CD4-positive, alpha-beta T cell treated with Interleukin-1 beta for 1 hour (primary cell): ENCODE results near the gene STAG1.
"Not testable (repeated sequence)": the region's sequence is repeated elsewhere in the genome, so short reads cannot be mapped to it uniquely, and the experiment has no call there.

Experiments
- DNase-seq, 2 donors: peaks; one replicate each; pipeline ENCODE4 v3.0.0-alpha.2; 2020 to 2022

Gene STAG1

GRCh38 chr3:136741063-136741462, 11.1 kb downstream of the STAG1 start:
- DNase-seq: no peak

GRCh38 chr3:136740351-136740958, 11.7 kb downstream of the STAG1 start:
- DNase-seq: no peak

DNA sequence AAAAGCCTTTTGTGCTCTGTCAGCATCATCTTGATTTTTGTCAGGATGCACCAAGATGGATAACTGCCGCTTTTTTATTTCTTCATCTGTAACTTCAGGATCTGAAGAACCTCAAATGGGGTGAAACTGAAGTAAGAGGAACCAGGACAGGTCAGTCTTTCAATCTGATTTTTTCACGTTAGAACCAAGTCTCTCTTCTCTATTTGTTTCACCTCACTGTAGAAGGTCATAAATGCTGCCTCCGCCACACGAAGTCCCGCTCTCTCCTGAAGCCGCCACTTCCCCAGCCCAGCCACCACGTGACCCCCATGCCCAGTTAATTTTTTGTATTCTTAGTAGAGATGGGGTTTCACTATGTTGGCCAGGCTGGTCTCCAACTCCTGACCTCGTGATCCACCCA, 15.2 kb downstream of the STAG1 start:
- not testable (repeated sequence) for DNase-seq

DNA sequence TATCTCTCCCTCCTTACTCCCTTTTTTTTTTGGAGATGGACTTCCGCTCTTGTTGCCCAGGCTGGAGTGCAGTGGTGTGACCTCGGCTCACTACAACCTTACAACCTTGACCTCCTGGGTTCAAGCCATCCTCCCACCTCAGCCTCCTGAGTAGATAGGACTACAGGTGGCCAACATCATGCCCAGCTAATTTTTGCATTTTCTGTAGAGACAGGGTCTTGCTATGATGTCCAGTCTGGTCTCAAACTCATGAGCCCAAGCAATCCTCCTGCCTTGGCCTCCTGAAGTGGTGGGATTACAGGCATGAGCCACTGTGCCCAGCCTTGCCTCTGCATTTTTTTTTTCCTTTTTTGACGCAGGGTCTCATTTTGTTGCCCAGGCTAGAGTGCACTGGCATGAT, 17.1 kb downstream of the STAG1 start:
- DNase-seq: no peak

DNA sequence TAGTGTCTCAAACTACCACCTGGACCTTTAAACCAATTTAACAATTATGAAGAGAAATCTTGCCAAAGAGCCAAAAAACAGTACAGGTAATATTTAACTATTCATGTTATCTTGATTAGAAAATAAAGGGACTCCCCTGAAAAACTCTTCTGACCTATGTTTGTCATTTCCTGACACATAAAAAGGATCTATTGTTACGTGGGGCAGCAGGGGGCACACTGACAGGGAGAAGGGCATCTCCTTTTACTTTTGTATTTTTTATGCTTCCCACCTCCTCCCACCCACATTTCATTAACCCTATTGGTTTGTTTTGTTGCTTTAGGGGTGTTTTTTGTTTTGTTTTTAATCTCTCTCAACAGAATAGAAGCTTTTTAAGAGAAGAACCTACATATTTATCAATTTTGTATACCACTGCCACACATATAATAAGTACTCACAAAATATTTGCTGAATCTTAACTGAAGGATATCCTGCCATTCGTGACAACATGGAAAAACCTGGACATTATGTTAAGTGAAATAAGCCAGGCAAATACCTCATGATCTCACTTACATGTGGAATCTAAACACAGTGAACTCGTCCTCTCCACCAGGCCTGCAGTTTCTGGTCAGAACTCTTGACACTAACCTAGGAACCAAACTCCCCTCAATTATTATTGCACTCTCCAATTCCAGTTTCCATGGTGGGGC, 17.7 kb downstream of the STAG1 start:
- DNase-seq: peak in 1 of 2 donors; percentile 29

- no peak for DNase-seq
These were observed 18.8 kb downstream of the STAG1 start for GRCh38 chr3:136733317-136733833.

- DNase-seq: no peak
These were observed 20.8 kb downstream of the STAG1 start for GRCh38 chr3:136731274-136731884.

DNA sequence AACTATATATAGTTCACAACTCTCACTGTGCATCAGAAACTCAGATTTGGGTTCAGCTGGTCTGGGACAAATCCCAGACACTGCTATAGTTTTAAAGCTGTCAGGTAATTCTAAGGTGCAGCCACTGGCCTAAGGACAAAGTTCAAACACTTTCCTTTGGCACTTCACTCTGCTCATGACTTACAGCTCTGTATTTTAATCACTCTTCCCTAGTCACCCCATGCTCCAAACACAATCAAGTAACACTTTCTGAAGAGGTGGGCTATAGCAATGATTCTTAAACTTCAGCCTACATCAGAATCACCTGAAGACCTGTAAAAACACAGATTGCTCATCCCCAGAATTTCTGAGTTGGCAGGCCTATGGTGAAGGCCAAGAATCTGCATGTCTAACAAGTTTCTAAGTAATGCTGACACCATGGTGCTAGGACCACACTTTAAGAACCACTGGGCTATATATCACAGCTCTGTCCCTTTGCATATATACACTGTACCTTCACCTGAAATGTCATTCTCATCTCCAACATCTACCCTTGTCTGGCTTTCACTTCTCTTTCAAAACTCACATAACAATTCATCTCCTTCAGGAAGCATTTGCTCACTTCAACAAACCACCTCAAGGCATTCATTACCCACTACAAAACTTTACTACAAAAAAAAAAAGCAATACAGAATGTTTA, 21.4 kb downstream of the STAG1 start:
- no peak for DNase-seq

- DNase-seq: no peak
These were observed 23.3 kb downstream of the STAG1 start for GRCh38 chr3:136728918-136729317.

GRCh38 chr3:136728473-136728872, 23.7 kb downstream of the STAG1 start:
- DNase-seq: peak in 1 of 2 donors; percentile 15

DNA sequence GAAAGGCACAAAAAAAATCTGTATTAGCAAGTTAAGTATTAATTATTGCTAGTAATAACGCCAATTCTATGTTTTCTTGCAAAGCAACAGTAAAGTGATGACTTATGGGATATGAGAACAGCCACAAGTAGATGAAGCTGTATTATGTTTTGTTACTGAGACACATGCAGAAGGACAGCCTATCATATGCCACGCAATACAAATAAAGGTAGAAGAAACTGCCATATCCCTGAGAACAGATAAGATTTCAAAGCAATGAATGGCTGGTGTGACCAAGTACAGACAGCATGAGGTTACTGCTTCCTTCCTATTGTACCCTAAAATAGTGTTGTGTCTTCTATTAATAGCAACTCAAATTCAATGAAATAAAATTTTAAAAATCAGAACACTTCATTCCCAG, 26.7 kb downstream of the STAG1 start:
- DNase-seq: no peak

DNA sequence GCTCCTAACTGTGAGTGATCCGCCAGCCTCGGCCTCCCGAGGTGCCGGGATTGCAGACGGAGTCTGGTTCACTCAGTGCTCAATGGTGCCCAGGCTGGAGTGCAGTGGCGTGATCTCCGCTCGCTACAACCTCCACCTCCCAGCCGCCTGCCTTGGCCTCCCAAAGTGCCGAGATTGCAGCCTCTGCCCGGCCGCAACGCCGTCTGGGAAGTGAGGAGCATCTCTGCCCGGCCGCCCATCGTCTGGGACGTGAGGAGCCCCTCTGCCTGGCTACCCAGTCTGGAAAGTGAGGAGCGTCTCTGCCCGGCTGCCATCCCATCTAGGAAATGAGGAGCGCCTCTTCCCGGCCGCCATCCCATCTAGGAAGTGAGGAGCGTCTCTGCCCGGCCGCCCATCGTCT, 29.3 kb downstream of the STAG1 start:
- not testable (repeated sequence) for DNase-seq

- not testable (repeated sequence) for DNase-seq
These were observed 29.8 kb downstream of the STAG1 start for GRCh38 chr3:136722399-136722798.

GRCh38 chr3:136720091-136720490, 32.1 kb downstream of the STAG1 start:
- no peak for DNase-seq

DNA sequence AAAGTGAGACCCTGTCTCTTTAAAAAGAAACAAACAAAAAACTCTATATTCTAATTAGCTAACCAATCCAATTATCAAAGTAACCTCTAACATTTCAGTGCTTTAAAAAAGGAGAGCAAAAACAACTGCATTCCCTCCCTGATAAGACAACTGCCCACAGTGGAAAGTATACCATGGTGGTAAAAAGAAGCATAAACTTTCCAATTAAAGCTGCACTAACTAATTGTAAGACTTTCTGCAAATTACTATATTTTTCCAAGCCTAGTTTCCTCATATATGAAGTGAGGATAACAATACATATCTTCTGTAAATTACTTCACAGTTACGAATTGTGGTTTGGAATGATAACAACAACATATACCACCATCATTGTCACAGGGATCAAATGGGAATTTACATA, 35.5 kb downstream of the STAG1 start:
- no peak for DNase-seq

GRCh38 chr3:136714020-136714419, 38.2 kb downstream of the STAG1 start:
- DNase-seq: peak in 1 of 2 donors; percentile 55

- DNase-seq: no peak
These were observed 39.2 kb downstream of the STAG1 start for GRCh38 chr3:136712941-136713340.

DNA sequence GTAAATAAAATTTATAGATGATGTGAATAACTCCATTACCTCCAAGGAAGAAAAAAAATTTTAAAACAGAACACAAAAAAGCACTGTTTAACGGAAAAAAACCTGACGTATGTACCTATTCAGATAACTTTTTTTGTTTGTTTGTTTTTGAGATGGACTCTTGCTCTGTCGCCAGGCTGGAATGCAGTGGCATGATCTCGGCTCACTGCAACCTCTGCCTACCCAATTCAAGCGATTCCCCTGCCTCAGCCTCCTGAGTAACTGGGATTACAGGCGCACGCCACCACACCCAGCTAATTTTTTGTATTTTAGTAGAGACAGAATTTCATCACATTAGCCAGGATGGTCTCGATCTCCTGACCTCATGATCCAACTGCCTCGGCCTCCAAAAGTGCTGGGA, 40.3 kb downstream of the STAG1 start:
- DNase-seq: not testable (repeated sequence)

DNA sequence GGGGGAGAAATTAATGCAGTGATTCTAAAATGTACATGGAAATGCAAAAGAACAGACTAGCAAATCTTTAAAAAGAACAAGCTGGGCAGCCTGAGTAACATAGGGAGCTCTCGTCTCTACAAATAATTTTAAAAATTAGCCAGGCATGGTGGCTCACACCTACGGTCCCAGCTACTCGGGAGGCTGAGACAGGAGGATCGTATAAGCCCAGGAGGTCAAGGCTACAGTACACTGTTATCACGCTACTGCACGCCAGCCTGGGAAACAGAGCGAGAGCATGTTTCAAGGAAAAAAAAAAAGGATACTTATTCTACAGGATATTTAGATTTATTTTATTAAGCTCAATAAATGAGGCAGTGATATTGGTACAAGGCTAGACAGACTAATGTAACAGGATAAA, 40.9 kb downstream of the STAG1 start:
- DNase-seq: no peak

GRCh38 chr3:136709775-136710174, 42.4 kb downstream of the STAG1 start:
- DNase-seq: not testable (repeated sequence)

- no peak for DNase-seq
These were observed 43.7 kb downstream of the STAG1 start for GRCh38 chr3:136708333-136708985.

DNA sequence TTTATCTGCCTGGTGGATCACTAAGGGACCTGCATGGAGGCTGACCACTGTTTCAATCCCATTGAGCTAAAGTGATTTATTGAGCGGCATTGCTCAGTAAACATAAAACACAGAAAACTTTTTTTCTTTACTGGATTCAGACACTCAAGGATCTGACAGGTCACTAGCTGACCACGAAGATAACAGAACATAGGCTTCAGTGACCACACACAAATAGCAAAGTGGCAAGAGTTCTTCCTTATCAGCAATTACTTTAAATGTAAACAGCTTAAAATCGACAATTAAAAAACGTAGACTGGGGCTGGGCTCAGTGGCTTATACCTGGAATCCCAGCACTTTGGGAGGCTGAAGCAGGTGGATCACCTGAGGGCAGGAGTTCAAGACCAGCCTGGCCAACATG, 48.7 kb downstream of the STAG1 start:
- DNase-seq: no peak

- no peak for DNase-seq
These were observed 52.8 kb downstream of the STAG1 start for GRCh38 chr3:136699271-136699828.
